Panc1 (cell line): Measurements from ENCODE around the gene OCEL1.

Experiments
- CTCF ChIP-seq: fragments of 450-650 bp; IDR thresholded peaks from 2 replicates; pipeline ENCODE4 v1.5.1; 2017; ENCODE audit warnings: mild to moderate bottlenecking
- REST ChIP-seq, 2 experiments: IDR thresholded peaks; 2 replicates each; pipeline ENCODE4 v1.6.1; 2011 to 2012; ENCODE audit warnings: low read depth in 2 of 2, control low read depth in 1 of 2, low read length in 1 of 2, mild to moderate bottlenecking in 1 of 2, moderate library complexity in 1 of 2; ENCODE audit not compliant: insufficient read depth in 1 of 2

GRCh38 chr19:17227798-17228367 lies 1.9 kb downstream of the OCEL1 start:
- TF ChIP-seq CTCF (no peak), REST (IDR thresholded peaks at IDR 0.05; ENCODE audit: insufficient read depth in 1 of 2, low read depth in 2 of 2, low read length in 1 of 2) (no peak)
